Measurements from ENCODE around the gene WNT10A. TPM values are rescaled to one million over a fixed set of nuclear protein-coding genes. Genes with fewer than 3 reads are reported as not detected.

The WNT10A gene
- total RNA-seq, 2 experiments from 2014 or later, result 4.8 to 6.6 TPM

DNA sequence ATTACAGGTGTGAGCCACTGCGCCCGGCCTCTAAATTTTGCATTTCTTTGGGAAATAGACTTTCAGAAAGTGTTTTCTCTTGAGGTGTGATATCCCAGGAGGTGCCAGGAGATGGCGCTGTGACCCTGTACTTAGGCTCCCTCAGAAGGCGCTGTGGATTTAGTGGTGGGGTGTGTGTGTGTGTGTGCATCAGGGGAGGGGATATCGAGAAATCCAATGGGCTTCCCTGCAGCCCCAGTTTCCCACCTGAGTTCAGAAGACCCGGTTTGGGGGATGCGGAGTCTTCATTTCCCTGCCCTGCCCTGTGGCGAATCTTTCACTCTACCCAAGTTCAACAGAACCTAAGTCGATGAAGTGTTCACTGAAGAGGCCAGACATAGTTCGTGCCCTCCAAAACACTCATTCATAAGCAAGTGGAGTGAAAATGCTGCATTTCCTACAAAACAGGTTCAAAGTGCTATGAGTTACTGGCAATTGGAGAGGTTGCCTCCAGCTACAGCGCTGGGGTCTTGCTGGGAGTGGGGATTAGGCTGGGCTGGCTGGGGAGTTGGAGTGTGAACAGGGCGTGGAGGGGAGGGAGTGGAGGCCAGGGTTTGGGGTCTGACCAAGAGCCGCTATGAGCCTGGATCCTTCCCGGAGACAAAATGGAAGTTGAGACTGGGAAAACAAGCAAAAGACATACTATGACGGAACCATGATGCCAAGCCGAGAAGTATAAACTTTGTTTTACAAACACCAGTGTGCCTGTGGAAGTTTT lies 27.6 kb upstream of the WNT10A start:
- H3K9me3 ChIP-seq (ENCODE audit: control insufficient read depth in 1 of 2, insufficient read depth in 1 of 2, low read length in 2 of 2), result no peaks in the 10 kb centered on the region
- no peak overlapping the region for H3K27ac Mint-ChIP-seq
- TF ChIP-seq, protein P1, sequence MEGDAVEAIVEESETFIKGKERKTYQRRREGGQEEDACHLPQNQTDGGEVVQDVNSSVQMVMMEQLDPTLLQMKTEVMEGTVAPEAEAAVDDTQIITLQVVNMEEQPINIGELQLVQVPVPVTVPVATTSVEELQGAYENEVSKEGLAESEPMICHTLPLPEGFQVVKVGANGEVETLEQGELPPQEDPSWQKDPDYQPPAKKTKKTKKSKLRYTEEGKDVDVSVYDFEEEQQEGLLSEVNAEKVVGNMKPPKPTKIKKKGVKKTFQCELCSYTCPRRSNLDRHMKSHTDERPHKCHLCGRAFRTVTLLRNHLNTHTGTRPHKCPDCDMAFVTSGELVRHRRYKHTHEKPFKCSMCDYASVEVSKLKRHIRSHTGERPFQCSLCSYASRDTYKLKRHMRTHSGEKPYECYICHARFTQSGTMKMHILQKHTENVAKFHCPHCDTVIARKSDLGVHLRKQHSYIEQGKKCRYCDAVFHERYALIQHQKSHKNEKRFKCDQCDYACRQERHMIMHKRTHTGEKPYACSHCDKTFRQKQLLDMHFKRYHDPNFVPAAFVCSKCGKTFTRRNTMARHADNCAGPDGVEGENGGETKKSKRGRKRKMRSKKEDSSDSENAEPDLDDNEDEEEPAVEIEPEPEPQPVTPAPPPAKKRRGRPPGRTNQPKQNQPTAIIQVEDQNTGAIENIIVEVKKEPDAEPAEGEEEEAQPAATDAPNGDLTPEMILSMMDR (IDR thresholded peaks at IDR 0.05), result peak; percentile 74
- no peaks in the 10 kb centered on the region for H3K36me3 Mint-ChIP-seq (ENCODE audit: low read depth)
- intact Hi-C loops (cut with DNase I, micrococcal nuclease), result loop anchor here (1.0 to 5.0 kb wide), 6 partner anchors 24 to 304 kb away; no protein-coding TSS in a partner anchor
- no peaks in the 10 kb centered on the region for H3K4me1 Mint-ChIP-seq (ENCODE audit: low read depth)
- peaks cover 7% of the 10 kb centered on the region for H3K4me1 ChIP-seq (ENCODE audit: insufficient read depth, low read length)
- no peak overlapping the region for H3K4me3 ChIP-seq (ENCODE audit: low read length)
- no peaks in the 10 kb centered on the region for H3K9me3 Mint-ChIP-seq
- peak; percentile 51 to 85 (median 63) for DNase-seq
- H3K27ac ChIP-seq (ENCODE audit: low read depth in 1 of 2, low read length in 2 of 2), result no peak overlapping the region
- H3K27me3 Mint-ChIP-seq, result peaks cover 70% of the 10 kb centered on the region
- H3K27me3 ChIP-seq (ENCODE audit: control insufficient read depth in 1 of 2, insufficient read depth in 2 of 2, low read length in 2 of 2), result peaks cover 45 to 64% of the 10 kb centered on the region in 2 experiments
- ChIA-PET CTCF (interaction anchor here (0.9 to 2.8 kb wide), 6 partner anchors 24 to 143 kb away, joined by 4 to 38 read pairs (median 5); partner anchors contain the start of gene TTLL4), POLR2A (interaction anchor here (1.2 kb wide), 1 partner anchor 23 kb away, joined by 3 read pairs; no protein-coding TSS in a partner anchor)
- H3K4me3 Mint-ChIP-seq, result no peak overlapping the region
- ATAC-seq (ENCODE audit: poor library complexity), result peak; percentile 92
- no peaks in the 10 kb centered on the region for H3K36me3 ChIP-seq (ENCODE audit: insufficient read depth, low read length)

DNA sequence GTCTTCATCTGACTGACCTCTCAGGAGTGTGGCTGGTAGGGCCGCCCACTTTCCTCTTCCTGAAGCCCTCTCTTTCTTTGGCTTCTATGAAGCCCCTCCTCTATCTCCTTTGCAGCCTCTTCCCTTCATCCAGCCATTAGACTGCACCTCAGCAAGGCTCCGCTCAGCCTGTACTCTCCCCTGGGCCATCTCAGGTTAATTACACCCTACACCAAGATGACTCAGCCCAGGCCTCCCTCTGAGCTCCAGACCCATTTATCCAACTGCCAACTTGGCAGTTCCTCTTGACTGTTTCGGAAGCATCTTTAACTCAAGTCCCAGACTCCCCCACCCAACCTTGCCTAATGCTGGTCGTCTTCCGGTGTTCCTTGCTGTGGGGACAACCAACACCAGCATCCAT lies 26.9 kb upstream of the WNT10A start:
- POLR2A ChIA-PET, result no interaction called here
- TF ChIP-seq, protein P1 (IDR thresholded peaks at IDR 0.05), result no peak
- Histone ChIP-seq H3K36me3 (ENCODE audit: insufficient read depth, low read length) (no peaks in the 10 kb centered on the region), H3K9me3 (ENCODE audit: control insufficient read depth in 1 of 2, insufficient read depth in 1 of 2, low read length in 2 of 2) (peaks cover 0 to 3% of the 10 kb centered on the region in 2 experiments), H3K4me1 (ENCODE audit: insufficient read depth, low read length) (peaks cover 9% of the 10 kb centered on the region), H3K27ac (ENCODE audit: low read depth in 1 of 2, low read length in 2 of 2) (no peak overlapping the region), H3K4me3 (ENCODE audit: low read length) (no peak overlapping the region), H3K27me3 (ENCODE audit: control insufficient read depth in 1 of 2, insufficient read depth in 2 of 2, low read length in 2 of 2) (peaks cover 47 to 71% of the 10 kb centered on the region in 2 experiments)
- Mint-ChIP-seq H3K27me3 (peaks cover 77% of the 10 kb centered on the region), H3K4me3 (no peak overlapping the region), H3K36me3 (ENCODE audit: low read depth) (no peaks in the 10 kb centered on the region), H3K4me1 (ENCODE audit: low read depth) (peaks cover 4% of the 10 kb centered on the region), H3K27ac (no peak overlapping the region), H3K9me3 (no peaks in the 10 kb centered on the region)
- peak in 1 of 14 experiments; percentile 31 for DNase-seq
- intact Hi-C loops (cut with DNase I, micrococcal nuclease), result loop anchor here (1.0 to 5.0 kb wide), 6 partner anchors 23 to 304 kb away; no protein-coding TSS in a partner anchor
- CTCF ChIA-PET, result interaction anchor here (2.8 kb wide), 1 partner anchor 45 kb away, joined by 38 read pairs; no protein-coding TSS in a partner anchor
- no peak for ATAC-seq (ENCODE audit: poor library complexity)

DNA sequence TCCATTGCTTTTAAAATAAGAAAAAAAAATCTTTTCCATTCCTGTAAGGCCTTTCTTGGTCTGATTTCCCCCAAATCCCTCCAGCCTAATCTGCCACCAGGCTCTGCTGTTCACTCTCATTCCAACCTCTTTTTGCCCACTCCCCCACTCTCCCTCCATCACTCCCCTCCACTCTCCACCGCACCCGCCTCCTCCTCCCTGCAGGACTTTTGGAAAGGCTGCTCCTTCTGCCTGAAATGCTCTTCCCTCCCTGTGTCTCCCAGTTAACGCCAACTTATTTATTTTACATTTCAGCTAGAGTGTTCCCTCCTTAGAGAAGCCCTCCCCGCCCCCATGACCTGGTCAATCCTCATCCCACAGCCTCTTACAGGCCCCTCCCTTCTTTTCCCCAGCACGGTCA lies 25.8 kb upstream of the WNT10A start:
- ATAC-seq (ENCODE audit: poor library complexity) (no peak), DNase-seq (peak in 1 of 14 experiments; percentile 6)
- Mint-ChIP-seq H3K27ac (no peak overlapping the region), H3K9me3 (no peaks in the 10 kb centered on the region), H3K27me3 (peaks cover 82% of the 10 kb centered on the region), H3K4me1 (ENCODE audit: low read depth) (peaks cover 9% of the 10 kb centered on the region), H3K4me3 (no peak overlapping the region), H3K36me3 (ENCODE audit: low read depth) (no peaks in the 10 kb centered on the region)
- TF ChIP-seq, protein P1 (IDR thresholded peaks at IDR 0.05), result no peak
- CTCF ChIA-PET, result interaction anchor here (0.6 to 1.3 kb wide), 3 partner anchors 9 to 44 kb away, joined by 3 to 4 read pairs (median 3); no protein-coding TSS in a partner anchor
- POLR2A ChIA-PET, result no interaction called here
- Histone ChIP-seq H3K9me3 (ENCODE audit: control insufficient read depth in 1 of 2, insufficient read depth in 1 of 2, low read length in 2 of 2) (peaks cover 0 to 8% of the 10 kb centered on the region in 2 experiments), H3K27ac (ENCODE audit: low read depth in 1 of 2, low read length in 2 of 2) (no peak overlapping the region), H3K36me3 (ENCODE audit: insufficient read depth, low read length) (no peaks in the 10 kb centered on the region), H3K4me3 (ENCODE audit: low read length) (no peak overlapping the region), H3K4me1 (ENCODE audit: insufficient read depth, low read length) (peaks cover 16% of the 10 kb centered on the region), H3K27me3 (ENCODE audit: control insufficient read depth in 1 of 2, insufficient read depth in 2 of 2, low read length in 2 of 2) (peaks cover 51 to 70% of the 10 kb centered on the region in 2 experiments)
- intact Hi-C loops (cut with DNase I, micrococcal nuclease), result loop anchor here (5.0 kb wide), 3 partner anchors 122 to 302 kb away; no protein-coding TSS in a partner anchor
